ENCODE measurements around the gene PRIM1. TPM values are rescaled to one million over a fixed set of nuclear protein-coding genes. Genes with fewer than 3 reads are reported as not detected.

PRIM1 gene
- total and polyA plus RNA-seq, 2 donors from 2014 or later = 3.2 to 4.9 TPM

DNA sequence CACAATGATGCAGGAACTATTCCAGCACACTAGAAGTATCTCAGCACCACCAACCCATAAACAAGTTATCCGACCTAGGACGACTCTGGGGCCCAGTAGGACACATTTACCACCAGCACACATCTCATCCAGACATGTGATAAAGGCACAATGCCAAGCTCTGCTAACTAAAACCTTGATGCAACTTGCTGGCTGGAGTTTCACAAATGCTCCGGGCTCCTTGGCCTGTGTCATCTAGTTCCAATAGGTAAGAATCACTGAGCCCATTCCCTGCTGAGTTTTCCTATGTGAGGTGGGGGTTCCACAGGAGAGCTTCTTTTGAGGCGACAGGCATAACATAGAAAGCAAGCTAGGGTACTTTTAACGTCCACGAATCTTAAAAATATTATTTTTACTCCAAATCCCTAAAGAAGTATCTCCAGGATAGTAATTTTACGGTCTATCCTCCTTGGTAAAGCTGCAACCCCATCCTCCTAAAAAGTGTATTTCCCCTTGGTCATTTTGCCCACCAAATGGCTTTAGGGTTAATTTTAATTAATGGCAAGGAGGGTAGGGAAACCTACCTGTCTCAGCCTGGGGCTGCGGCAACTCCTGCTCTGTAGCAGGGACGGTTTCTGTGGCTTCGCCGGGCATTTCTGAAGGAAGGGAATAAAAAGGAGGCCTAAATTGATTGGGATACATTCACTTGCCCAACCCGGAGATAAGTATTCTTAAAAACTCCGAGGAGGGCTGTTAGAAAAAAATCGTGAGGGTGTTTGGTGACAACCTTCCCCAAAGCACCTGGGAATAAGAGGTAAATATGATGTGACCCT lies 28.0 kb downstream of the PRIM1 start:
- peak overlapping the region; percentile 98 to 100 (median 99) for H3K9ac ChIP-seq (ENCODE audit: low read length in 3 of 3)
- TF ChIP-seq, protein P1, sequence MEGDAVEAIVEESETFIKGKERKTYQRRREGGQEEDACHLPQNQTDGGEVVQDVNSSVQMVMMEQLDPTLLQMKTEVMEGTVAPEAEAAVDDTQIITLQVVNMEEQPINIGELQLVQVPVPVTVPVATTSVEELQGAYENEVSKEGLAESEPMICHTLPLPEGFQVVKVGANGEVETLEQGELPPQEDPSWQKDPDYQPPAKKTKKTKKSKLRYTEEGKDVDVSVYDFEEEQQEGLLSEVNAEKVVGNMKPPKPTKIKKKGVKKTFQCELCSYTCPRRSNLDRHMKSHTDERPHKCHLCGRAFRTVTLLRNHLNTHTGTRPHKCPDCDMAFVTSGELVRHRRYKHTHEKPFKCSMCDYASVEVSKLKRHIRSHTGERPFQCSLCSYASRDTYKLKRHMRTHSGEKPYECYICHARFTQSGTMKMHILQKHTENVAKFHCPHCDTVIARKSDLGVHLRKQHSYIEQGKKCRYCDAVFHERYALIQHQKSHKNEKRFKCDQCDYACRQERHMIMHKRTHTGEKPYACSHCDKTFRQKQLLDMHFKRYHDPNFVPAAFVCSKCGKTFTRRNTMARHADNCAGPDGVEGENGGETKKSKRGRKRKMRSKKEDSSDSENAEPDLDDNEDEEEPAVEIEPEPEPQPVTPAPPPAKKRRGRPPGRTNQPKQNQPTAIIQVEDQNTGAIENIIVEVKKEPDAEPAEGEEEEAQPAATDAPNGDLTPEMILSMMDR (IDR thresholded peaks at IDR 0.05; ENCODE audit: borderline replicate concordance, extremely low read depth, insufficient read depth) = no peak
- peak overlapping the region; percentile 98 to 99 (median 99) for H3K4me3 ChIP-seq (ENCODE audit: low read length in 3 of 3)
- H3K36me3 ChIP-seq (ENCODE audit: control insufficient read depth in 2 of 3, insufficient read depth in 3 of 3, low read length in 3 of 3) = peaks cover 2 to 4% (median 3%) of the 10 kb centered on the region in 3 donors
- H3K9me3 ChIP-seq (ENCODE audit: control insufficient read depth in 2 of 3, insufficient read depth in 1 of 3, low read length in 3 of 3) = no peaks in the 10 kb centered on the region
- H3K27me3 ChIP-seq (ENCODE audit: control insufficient read depth, insufficient read depth, low read length) = no peaks in the 10 kb centered on the region
- H3K4me1 ChIP-seq (ENCODE audit: control insufficient read depth in 2 of 3, insufficient read depth in 2 of 3, low read depth in 1 of 3, low read length in 3 of 3) = peaks cover 3 to 27% (median 18%) of the 10 kb centered on the region in 3 donors
- H3K27ac ChIP-seq (ENCODE audit: low read depth in 2 of 2, low read length in 2 of 2) = peak overlapping the region; percentile 93
- FAIRE-seq = no peak
- peak in 2 of 5 donors; percentile 31 to 69 for DNase-seq
- intact Hi-C loops (cut with DNase I) = no loop called here

DNA sequence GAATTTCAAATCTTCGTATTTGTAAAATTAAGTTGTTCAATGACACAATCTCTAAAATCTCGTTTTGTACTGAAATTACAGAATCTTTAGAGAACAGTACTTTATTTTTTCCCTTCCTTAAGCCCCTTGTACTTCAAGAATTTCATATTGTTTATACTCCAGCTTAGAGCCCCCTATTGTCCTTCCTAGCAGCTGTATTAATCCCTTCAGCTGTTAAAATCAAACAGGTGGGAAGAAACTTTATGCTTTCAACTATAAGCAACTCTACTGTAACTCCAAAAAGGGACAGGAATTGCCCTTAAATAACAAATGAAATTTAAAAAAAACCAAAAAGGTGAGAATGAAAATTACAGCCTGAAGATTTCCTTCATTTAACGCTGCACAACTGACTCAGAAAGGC lies 28.8 kb downstream of the PRIM1 start:
- peak overlapping the region; percentile 98 to 100 (median 99) for H3K9ac ChIP-seq (ENCODE audit: low read length in 3 of 3)

DNA sequence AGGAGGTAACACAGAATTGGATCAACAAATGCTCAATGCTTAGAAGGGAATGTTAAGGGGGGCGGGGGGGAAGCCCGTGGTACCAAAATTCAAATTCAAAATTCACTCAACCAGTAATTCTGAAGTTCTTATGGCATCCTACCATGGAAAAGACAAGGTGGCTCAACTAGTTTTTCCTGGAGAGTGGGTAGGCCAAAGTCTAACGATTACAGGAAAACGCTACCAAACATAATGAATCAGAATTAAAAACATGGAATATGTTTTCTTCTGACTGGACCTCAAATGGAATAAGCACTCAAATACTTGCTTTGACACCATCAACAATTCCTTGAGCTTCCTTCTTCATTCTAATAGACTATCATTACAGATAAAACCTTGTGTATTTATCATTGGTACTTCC lies 29.3 kb downstream of the PRIM1 start:
- TF ChIP-seq, protein P1 (IDR thresholded peaks at IDR 0.05; ENCODE audit: borderline replicate concordance, extremely low read depth, insufficient read depth) = no peak

More for the DNA sequence above, 28.8 kb downstream of the PRIM1 start:
- no peak for DNase-seq
- peaks cover 2 to 7% (median 4%) of the 10 kb centered on the region in 3 donors for H3K36me3 ChIP-seq (ENCODE audit: control insufficient read depth in 2 of 3, insufficient read depth in 3 of 3, low read length in 3 of 3)
- intact Hi-C loops (cut with DNase I) = no loop called here
- no peaks in the 10 kb centered on the region for H3K9me3 ChIP-seq (ENCODE audit: control insufficient read depth in 2 of 3, insufficient read depth in 1 of 3, low read length in 3 of 3)
- no peak for FAIRE-seq
- H3K27ac ChIP-seq (ENCODE audit: low read depth in 2 of 2, low read length in 2 of 2) = no peak overlapping the region
- H3K4me1 ChIP-seq (ENCODE audit: control insufficient read depth in 2 of 3, insufficient read depth in 2 of 3, low read depth in 1 of 3, low read length in 3 of 3) = peaks cover 3 to 27% (median 18%) of the 10 kb centered on the region in 3 donors
- peak overlapping the region; percentile 98 to 99 (median 99) for H3K4me3 ChIP-seq (ENCODE audit: low read length in 3 of 3)
- H3K27me3 ChIP-seq (ENCODE audit: control insufficient read depth, insufficient read depth, low read length) = no peaks in the 10 kb centered on the region
- TF ChIP-seq, protein P1 (IDR thresholded peaks at IDR 0.05; ENCODE audit: borderline replicate concordance, extremely low read depth, insufficient read depth) = no peak

More for the DNA sequence above, 29.3 kb downstream of the PRIM1 start:
- no peaks in the 10 kb centered on the region for H3K27me3 ChIP-seq (ENCODE audit: control insufficient read depth, insufficient read depth, low read length)
- peaks cover 2 to 7% (median 4%) of the 10 kb centered on the region in 3 donors for H3K36me3 ChIP-seq (ENCODE audit: control insufficient read depth in 2 of 3, insufficient read depth in 3 of 3, low read length in 3 of 3)
- peaks cover 3 to 27% (median 18%) of the 10 kb centered on the region in 3 donors for H3K4me1 ChIP-seq (ENCODE audit: control insufficient read depth in 2 of 3, insufficient read depth in 2 of 3, low read depth in 1 of 3, low read length in 3 of 3)
- FAIRE-seq = no peak
- H3K27ac ChIP-seq (ENCODE audit: low read depth in 2 of 2, low read length in 2 of 2) = no peak overlapping the region
- peak overlapping the region; percentile 20 to 99 (median 98) for H3K9ac ChIP-seq (ENCODE audit: low read length in 3 of 3)
- intact Hi-C loops (cut with DNase I) = no loop called here
- peak overlapping the region; percentile 18 to 99 (median 98) for H3K4me3 ChIP-seq (ENCODE audit: low read length in 3 of 3)
- H3K9me3 ChIP-seq (ENCODE audit: control insufficient read depth in 2 of 3, insufficient read depth in 1 of 3, low read length in 3 of 3) = no peaks in the 10 kb centered on the region
- no peak for DNase-seq

All from kidney (tissue), 14 donors.